HEK293 (cell line): ENCODE results near the gene MSI1.

ENCODE experiments used
- CTCF ChIA-PET: fragments of 350-600 bp; formaldehyde crosslinking; extraction: SDS; loops from one replicate; lab custom pipeline; 2021; ENCODE audit warnings: antibody characterized with exemption; lab: Yijun Ruan, JAX
- POLR2A ChIA-PET: fragments of 300-600 bp; formaldehyde crosslinking; extraction: SDS; loops from one replicate; lab custom pipeline; 2020; ENCODE audit warnings: antibody characterized with exemption, inconsistent platforms; lab: Yijun Ruan, JAX
- H3K27ac ChIP-seq: fragments of 200-500 bp; sonication (Bioruptor generic); 2 replicates; pipeline ENCODE4 v1.5.1; 2014; ENCODE audit warnings: low read depth, low read length, control low read depth, inconsistent platforms; ENCODE audit errors: extremely low read depth
- H3K36me3 ChIP-seq, 2 experiments: fragments of 200-500 bp in 1 of 2; sonication (Bioruptor generic) in 1 of 2; 1 replicate in 1 of 2; 2 replicates in 1 of 2; pipeline ENCODE4 v1.5.1; 2014 to 2017; ENCODE audit warnings: inconsistent platforms in 2 of 2, low read length in 2 of 2; ENCODE audit not compliant: control insufficient read depth in 2 of 2, insufficient read depth in 1 of 2
- H3K4me1 ChIP-seq: fragments of 200-500 bp; sonication (Bioruptor generic); 2 replicates; pipeline ENCODE4 v1.5.1; 2014; ENCODE audit warnings: mild to moderate bottlenecking, low read length, inconsistent platforms; ENCODE audit not compliant: control insufficient read depth, insufficient read depth
- H3K4me3 ChIP-seq: 2 replicates; pipeline ENCODE4 v1.5.1; 2011; ENCODE audit warnings: low read depth, mild to moderate bottlenecking, control low read depth, low read length, moderate library complexity
- H3K9me3 ChIP-seq: fragments of 200-500 bp; sonication (Bioruptor generic); 2 replicates; pipeline ENCODE4 v1.5.1; 2014; ENCODE audit warnings: low read depth, low read length, inconsistent platforms; ENCODE audit not compliant: control insufficient read depth, insufficient read depth
- GLIS1 ChIP-seq: fragments of 450-650 bp; formaldehyde crosslinking; IDR thresholded peaks from 2 replicates; pipeline ENCODE4 v1.5.1; 2016; ENCODE audit warnings: missing biosample characterization, missing genetic modification characterization
- IKZF3 ChIP-seq: fragments of 450-650 bp; IDR thresholded peaks from 2 replicates; pipeline ENCODE4 v1.5.0; 2018; ENCODE audit warnings: missing biosample characterization, mild to moderate bottlenecking, missing genetic modification characterization, moderate library complexity
- INSM2 ChIP-seq: fragments of 450-650 bp; formaldehyde crosslinking; IDR thresholded peaks from 2 replicates; pipeline ENCODE4 v1.5.1; 2016; ENCODE audit warnings: missing biosample characterization, missing genetic modification characterization
- KLF16 ChIP-seq: fragments of 450-650 bp; formaldehyde crosslinking; IDR thresholded peaks from 2 replicates; pipeline ENCODE4 v1.5.1; 2017; ENCODE audit warnings: missing biosample characterization, missing genetic modification characterization
- PRDM1 ChIP-seq: fragments of 450-650 bp; formaldehyde crosslinking; IDR thresholded peaks from 2 replicates; pipeline ENCODE4; 2016; ENCODE audit warnings: missing biosample characterization, missing genetic modification characterization
- YY2 ChIP-seq: fragments of 450-650 bp; formaldehyde crosslinking; IDR thresholded peaks from 2 replicates; pipeline ENCODE4 v1.5.1; 2016; ENCODE audit warnings: missing biosample characterization, missing genetic modification characterization
- ZBTB20 ChIP-seq: fragments of 450-650 bp; formaldehyde crosslinking; IDR thresholded peaks from 2 replicates; pipeline ENCODE4 v1.5.1; 2016; ENCODE audit warnings: missing biosample characterization, missing genetic modification characterization
- ZBTB21 ChIP-seq: fragments of 450-650 bp; formaldehyde crosslinking; IDR thresholded peaks from 2 replicates; pipeline ENCODE4 v1.5.1; 2017; ENCODE audit warnings: missing biosample characterization, missing genetic modification characterization
- ZBTB8A ChIP-seq: fragments of 450-650 bp; formaldehyde crosslinking; IDR thresholded peaks from 2 replicates; pipeline ENCODE4 v1.5.1; 2016; ENCODE audit warnings: missing biosample characterization, missing genetic modification characterization
- ZFP37 ChIP-seq: fragments of 450-650 bp; formaldehyde crosslinking; IDR thresholded peaks from 2 replicates; pipeline ENCODE4 v1.5.1; 2016; ENCODE audit warnings: missing biosample characterization, missing genetic modification characterization
- ZNF155 ChIP-seq: fragments of 450-650 bp; formaldehyde crosslinking; IDR thresholded peaks from 2 replicates; pipeline ENCODE4 v1.5.1; 2016; ENCODE audit warnings: missing biosample characterization, missing genetic modification characterization
- ZNF324 ChIP-seq: fragments of 450-650 bp; formaldehyde crosslinking; IDR thresholded peaks from 2 replicates; pipeline ENCODE4 v1.5.1; 2016; ENCODE audit warnings: missing biosample characterization, missing genetic modification characterization
- ZNF366 ChIP-seq: fragments of 450-650 bp; formaldehyde crosslinking; conservative IDR thresholded peaks from 2 replicates; pipeline ENCODE4 v1.5.1; 2016; ENCODE audit warnings: missing biosample characterization, missing genetic modification characterization
- ZNF398 ChIP-seq: fragments of 450-650 bp; formaldehyde crosslinking; IDR thresholded peaks from 2 replicates; pipeline ENCODE4 v1.5.1; 2017; ENCODE audit warnings: missing biosample characterization, missing genetic modification characterization
- ZNF433 ChIP-seq: fragments of 450-650 bp; formaldehyde crosslinking; IDR thresholded peaks from 2 replicates; pipeline ENCODE4 v1.5.1; 2016; ENCODE audit warnings: missing biosample characterization, missing genetic modification characterization, low read depth
- ZNF549 ChIP-seq: fragments of 450-650 bp; IDR thresholded peaks from 2 replicates; pipeline ENCODE4 v1.5.1; 2018; ENCODE audit warnings: missing biosample characterization, missing genetic modification characterization, mild to moderate bottlenecking, inconsistent platforms, moderate library complexity
- ZNF623 ChIP-seq: fragments of 450-650 bp; formaldehyde crosslinking; IDR thresholded peaks from 2 replicates; pipeline ENCODE4 v1.5.1; 2016; ENCODE audit warnings: missing biosample characterization, missing genetic modification characterization
- ZNF624 ChIP-seq: fragments of 450-650 bp; formaldehyde crosslinking; IDR thresholded peaks from 2 replicates; pipeline ENCODE4 v1.5.1; 2017; ENCODE audit warnings: missing biosample characterization, missing genetic modification characterization
- ZNF785 ChIP-seq: fragments of 450-650 bp; formaldehyde crosslinking; IDR thresholded peaks from 2 replicates; pipeline ENCODE4 v1.5.1; 2016; ENCODE audit warnings: missing biosample characterization, missing genetic modification characterization
- ZNF843 ChIP-seq: fragments of 450-650 bp; formaldehyde crosslinking; IDR thresholded peaks from 2 replicates; pipeline ENCODE4 v1.5.1; 2016; ENCODE audit warnings: missing biosample characterization, missing genetic modification characterization
- ZSCAN30 ChIP-seq: fragments of 450-650 bp; IDR thresholded peaks from 2 replicates; pipeline ENCODE4 v1.5.1; 2018; ENCODE audit warnings: missing biosample characterization, mild to moderate bottlenecking, missing genetic modification characterization, moderate library complexity
- ZXDB ChIP-seq: fragments of 450-650 bp; formaldehyde crosslinking; IDR thresholded peaks from 2 replicates; pipeline ENCODE4 v1.5.1; 2016; ENCODE audit warnings: missing biosample characterization, missing genetic modification characterization
- TF ChIP-seq, protein P1 (sequence below): sonication (generic); formaldehyde crosslinking; IDR thresholded peaks from 2 replicates; pipeline ENCODE4 v1.8.1; 2022; ENCODE audit warnings: mild to moderate bottlenecking, moderate library complexity, missing genetic modification reagents
- TF ChIP-seq, protein P2 (sequence below): fragments of 450-650 bp; formaldehyde crosslinking; IDR thresholded peaks from 2 replicates; pipeline ENCODE4; 2016; ENCODE audit warnings: missing biosample characterization, missing genetic modification characterization

Gene MSI1

DNA sequence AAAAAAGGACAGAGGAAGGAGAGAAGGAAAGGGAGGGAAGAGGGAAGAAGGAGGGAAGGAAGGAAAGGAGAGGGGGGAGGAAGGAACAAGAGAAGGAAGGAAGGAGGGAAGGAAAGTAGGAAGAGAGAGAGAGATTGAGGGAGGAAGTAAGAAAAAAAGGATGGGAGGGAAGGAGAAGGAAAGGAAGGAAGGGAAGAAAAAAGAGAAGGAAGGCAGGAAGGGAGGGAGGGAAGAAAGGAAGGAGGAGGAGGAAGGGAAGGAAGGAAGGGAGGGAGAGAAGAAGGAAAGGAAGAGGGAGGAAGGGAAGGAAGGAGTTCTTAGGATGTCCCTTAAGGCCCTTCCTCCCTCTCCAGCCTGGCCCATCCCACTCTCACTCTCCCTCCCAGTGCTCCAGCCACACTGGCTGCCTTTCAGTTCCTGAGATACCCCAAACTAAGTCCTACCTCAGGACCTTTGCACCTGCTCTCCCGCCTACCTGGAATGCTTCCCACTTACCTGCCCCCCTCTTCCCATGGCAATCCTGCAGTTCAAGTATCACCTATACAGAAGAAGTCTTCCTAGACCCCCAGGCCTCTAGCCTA is 21.7 kb upstream of the MSI1 start:
- ChIA-PET CTCF (interaction anchor here (1.2 to 1.3 kb wide), 2 partner anchors 14 to 24 kb away, joined by 3 to 5 read pairs; no protein-coding TSS in a partner anchor), POLR2A (no interaction called here)
- TF ChIP-seq ZNF366 (peak; percentile 98), ZBTB8A (tag by site-specific recombination) (no peak), ZNF398 (tag by site-specific recombination) (peak; percentile 30; the same call in 1 of the 2 replicates), GLIS1 (tag by site-specific recombination) (no peak), ZBTB21 (tag by site-specific recombination) (0 out of 2 replicates have a peak, but pooled peaks have one; percentile 23), PRDM1 (peak; percentile 70), ZNF623 (tag by site-specific recombination) (peak; percentile 99)
- TF ChIP-seq, all 188 proteins: peak for 5

GRCh38 chr12:120388691-120389481 is 19.9 kb upstream of the MSI1 start:
- TF ChIP-seq ZNF433 (tag by site-specific recombination) (no peak), YY2 (tag by site-specific recombination) (peak; percentile 72), INSM2 (tag by site-specific recombination) (no peak), ZBTB20 (tag by site-specific recombination) (peak; percentile 98)
- TF ChIP-seq, all 188 proteins: peak for 2
- H3K4me1 ChIP-seq: no peaks in the 10 kb centered on the region
- no peak overlapping the region for H3K4me3 ChIP-seq
- H3K36me3 ChIP-seq: no peaks in the 10 kb centered on the region
- no peak overlapping the region for H3K27ac ChIP-seq
- H3K9me3 ChIP-seq: no peaks in the 10 kb centered on the region
- ChIA-PET POLR2A (no interaction called here), CTCF (interaction anchor here (1.0 to 1.8 kb wide), 2 partner anchors 9 to 22 kb away, joined by 3 to 4 read pairs; no protein-coding TSS in a partner anchor)

More for the DNA sequence above, 21.7 kb upstream of the MSI1 start:
- Histone ChIP-seq H3K9me3 (no peaks in the 10 kb centered on the region), H3K27ac (no peak overlapping the region), H3K36me3 (no peaks in the 10 kb centered on the region), H3K4me3 (no peak overlapping the region), H3K4me1 (no peaks in the 10 kb centered on the region)

DNA sequence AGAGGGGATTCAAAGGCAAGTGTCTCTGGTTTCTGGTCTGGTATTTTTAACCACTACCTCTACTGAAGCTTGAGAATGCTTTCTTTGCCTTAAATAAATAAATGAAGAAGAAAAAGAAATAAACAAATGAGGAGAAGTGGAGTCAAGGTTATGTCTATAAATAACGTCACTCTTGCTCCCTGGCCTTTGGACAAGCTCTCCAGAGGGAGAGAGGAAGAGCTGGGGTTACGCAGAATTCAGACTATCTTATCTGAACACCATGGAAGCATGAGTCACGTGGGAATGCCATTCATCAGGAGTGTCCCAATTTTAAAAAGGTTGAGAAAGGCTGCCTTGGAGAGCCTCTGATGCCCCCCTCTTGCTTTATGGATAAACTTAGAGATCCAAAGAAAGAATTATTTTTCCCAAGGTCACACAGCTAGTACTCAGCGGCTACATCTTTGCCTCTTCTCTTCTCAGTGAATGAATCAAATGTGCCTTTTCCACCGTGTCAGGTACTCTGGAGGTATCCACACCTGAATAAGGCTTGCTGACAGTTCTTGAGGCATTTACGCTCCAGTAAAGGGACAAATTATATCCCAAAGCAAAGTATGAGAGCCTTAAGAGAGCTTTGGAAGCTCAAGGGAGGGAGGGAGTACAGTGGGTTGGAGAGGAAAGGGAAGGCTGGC is 12.9 kb upstream of the MSI1 start:
- ChIA-PET POLR2A (interaction anchor here (0.6 to 2.2 kb wide), 3 partner anchors 13 to 90 kb away, joined by 3 to 8 read pairs (median 4); partner anchors contain the start of gene RNU4-2), CTCF (interaction anchor here (0.6 to 2.0 kb wide), 5 partner anchors 10 to 49 kb away, joined by 3 to 18 read pairs (median 6); no protein-coding TSS in a partner anchor)
- Histone ChIP-seq H3K36me3 (no peaks in the 10 kb centered on the region), H3K4me1 (peaks cover 18% of the 10 kb centered on the region), H3K9me3 (no peaks in the 10 kb centered on the region), H3K27ac (0 out of 2 replicates have a peak overlapping the region, but pooled peaks have one; percentile 44), H3K4me3 (no peak overlapping the region)
- no peak for TF ChIP-seq ZNF155 (tag by site-specific recombination)
- TF ChIP-seq IKZF3 (tag by site-specific recombination): peak; percentile 67
- TF ChIP-seq ZSCAN30: no peak
- TF ChIP-seq ZXDB: peak; percentile 68
- TF ChIP-seq, protein P1, sequence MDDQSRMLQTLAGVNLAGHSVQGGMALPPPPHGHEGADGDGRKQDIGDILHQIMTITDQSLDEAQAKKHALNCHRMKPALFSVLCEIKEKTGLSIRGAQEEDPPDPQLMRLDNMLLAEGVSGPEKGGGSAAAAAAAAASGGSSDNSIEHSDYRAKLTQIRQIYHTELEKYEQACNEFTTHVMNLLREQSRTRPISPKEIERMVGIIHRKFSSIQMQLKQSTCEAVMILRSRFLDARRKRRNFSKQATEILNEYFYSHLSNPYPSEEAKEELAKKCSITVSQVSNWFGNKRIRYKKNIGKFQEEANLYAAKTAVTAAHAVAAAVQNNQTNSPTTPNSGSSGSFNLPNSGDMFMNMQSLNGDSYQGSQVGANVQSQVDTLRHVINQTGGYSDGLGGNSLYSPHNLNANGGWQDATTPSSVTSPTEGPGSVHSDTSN (CRISPR knock-in tag): no peak
- TF ChIP-seq ZNF366: no peak
- TF ChIP-seq ZNF624 (tag by site-specific recombination): no peak
- TF ChIP-seq ZFP37 (tag by site-specific recombination): no peak
- TF ChIP-seq ZNF324 (tag by site-specific recombination): no peak
- TF ChIP-seq ZNF785 (tag by site-specific recombination): no peak
- no peak for TF ChIP-seq KLF16 (tag by site-specific recombination)
- peak; percentile 50; the same call in 1 of the 2 replicates for TF ChIP-seq ZNF843
- TF ChIP-seq, protein P2, sequence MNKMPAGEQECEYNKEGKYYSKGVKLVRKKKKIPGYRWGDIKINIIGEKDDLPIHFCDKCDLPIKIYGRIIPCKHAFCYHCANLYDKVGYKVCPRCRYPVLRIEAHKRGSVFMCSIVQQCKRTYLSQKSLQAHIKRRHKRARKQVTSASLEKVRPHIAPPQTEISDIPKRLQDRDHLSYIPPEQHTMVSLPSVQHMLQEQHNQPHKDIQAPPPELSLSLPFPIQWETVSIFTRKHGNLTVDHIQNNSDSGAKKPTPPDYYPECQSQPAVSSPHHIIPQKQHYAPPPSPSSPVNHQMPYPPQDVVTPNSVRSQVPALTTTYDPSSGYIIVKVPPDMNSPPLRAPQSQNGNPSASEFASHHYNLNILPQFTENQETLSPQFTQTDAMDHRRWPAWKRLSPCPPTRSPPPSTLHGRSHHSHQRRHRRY (tag by site-specific recombination): no peak
- TF ChIP-seq ZNF549: no peak
